ENCODE data around the gene NUB1. TPM values are rescaled to one million over a fixed set of nuclear protein-coding genes. Genes with fewer than 3 reads are reported as not detected.

NUB1 gene
- total and polyA plus RNA-seq, 12 donors = 22.5 to 127 (median 48.6) TPM

DNA sequence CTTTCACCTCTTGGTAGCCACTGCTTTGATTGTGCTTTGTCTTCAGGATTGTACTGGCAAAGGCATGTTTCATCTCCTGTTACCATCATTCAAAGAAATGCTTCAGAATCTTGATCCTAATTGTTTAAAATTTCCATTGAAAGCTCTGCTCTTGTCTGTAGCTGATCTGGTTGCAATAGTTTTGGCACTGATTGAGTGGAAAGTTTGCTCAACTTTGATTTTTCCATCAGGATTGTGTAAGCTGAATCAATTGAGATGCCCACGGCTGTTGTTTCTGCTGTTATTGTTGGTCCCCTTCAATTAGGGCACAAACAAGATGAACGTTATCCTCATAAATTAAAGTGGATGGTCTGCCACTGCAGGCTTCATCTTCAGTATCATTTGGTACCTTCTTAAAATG, 14.6 kb upstream of the NUB1 start:
- no peak for DNase-seq
- TF ChIP-seq POLR2A (IDR thresholded peaks at IDR 0.05) = no peak
- TF ChIP-seq, protein P1, sequence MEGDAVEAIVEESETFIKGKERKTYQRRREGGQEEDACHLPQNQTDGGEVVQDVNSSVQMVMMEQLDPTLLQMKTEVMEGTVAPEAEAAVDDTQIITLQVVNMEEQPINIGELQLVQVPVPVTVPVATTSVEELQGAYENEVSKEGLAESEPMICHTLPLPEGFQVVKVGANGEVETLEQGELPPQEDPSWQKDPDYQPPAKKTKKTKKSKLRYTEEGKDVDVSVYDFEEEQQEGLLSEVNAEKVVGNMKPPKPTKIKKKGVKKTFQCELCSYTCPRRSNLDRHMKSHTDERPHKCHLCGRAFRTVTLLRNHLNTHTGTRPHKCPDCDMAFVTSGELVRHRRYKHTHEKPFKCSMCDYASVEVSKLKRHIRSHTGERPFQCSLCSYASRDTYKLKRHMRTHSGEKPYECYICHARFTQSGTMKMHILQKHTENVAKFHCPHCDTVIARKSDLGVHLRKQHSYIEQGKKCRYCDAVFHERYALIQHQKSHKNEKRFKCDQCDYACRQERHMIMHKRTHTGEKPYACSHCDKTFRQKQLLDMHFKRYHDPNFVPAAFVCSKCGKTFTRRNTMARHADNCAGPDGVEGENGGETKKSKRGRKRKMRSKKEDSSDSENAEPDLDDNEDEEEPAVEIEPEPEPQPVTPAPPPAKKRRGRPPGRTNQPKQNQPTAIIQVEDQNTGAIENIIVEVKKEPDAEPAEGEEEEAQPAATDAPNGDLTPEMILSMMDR (IDR thresholded peaks at IDR 0.05) = no peak
- no peaks in the 10 kb centered on the region for H3K27me3 ChIP-seq
- H3K36me3 ChIP-seq (replicated peaks in 1 of 2) = no peaks in the 10 kb centered on the region
- 74 to 88% (median 83%) methylated on average over 2 of the region's 2 CpGs for WGBS, 4 donors
- H3K4me1 ChIP-seq (replicated peaks in 1 of 2) = no peaks in the 10 kb centered on the region
- intact Hi-C loops (cut with DNase I) = no loop called here
- no peak overlapping the region for H3K4me3 ChIP-seq
- H3K9me3 ChIP-seq (replicated peaks in 1 of 3) = no peaks in the 10 kb centered on the region
- H3K27ac ChIP-seq = no peak overlapping the region

GRCh38 chr7:151327659-151328058, 14.0 kb upstream of the NUB1 start:
- intact Hi-C loops (cut with DNase I) = no loop called here
- Histone ChIP-seq H3K9me3 (replicated peaks in 1 of 3) (no peaks in the 10 kb centered on the region), H3K27ac (peak overlapping the region in 1 of 5 donors; percentile 32)

DNA sequence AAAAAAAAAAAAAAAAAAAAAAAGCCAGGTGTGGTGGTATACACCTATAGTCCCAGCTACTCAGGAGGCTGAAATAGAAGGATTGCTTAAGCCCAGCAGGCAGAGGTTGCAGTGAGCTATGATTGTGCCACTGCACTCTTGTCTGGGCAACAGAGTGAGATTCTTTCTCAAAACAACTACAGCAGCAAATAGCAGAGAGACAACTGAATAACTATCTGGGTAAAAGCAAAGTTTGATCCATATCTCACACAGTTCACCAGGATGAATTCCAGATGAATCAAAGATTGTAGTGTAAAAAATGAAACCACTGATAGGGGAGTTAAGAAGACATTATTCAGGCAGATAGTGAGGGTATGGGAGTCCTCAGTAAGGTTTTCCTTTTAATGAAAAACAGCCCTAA, 11.4 kb upstream of the NUB1 start:
- Histone ChIP-seq H3K27me3 (no peaks in the 10 kb centered on the region), H3K36me3 (replicated peaks in 1 of 2) (no peaks in the 10 kb centered on the region), H3K27ac (no peak overlapping the region), H3K4me3 (no peak overlapping the region), H3K9me3 (replicated peaks in 1 of 3) (no peaks in the 10 kb centered on the region), H3K4me1 (replicated peaks in 1 of 2) (no peaks in the 10 kb centered on the region)
- no peak for TF ChIP-seq POLR2A (IDR thresholded peaks at IDR 0.05)
- TF ChIP-seq, protein P1 (IDR thresholded peaks at IDR 0.05) = no peak
- intact Hi-C loops (cut with DNase I) = no loop called here
- no peak for DNase-seq

More at GRCh38 chr7:151327659-151328058, 14.0 kb upstream of the NUB1 start:
- Histone ChIP-seq H3K27me3 (no peaks in the 10 kb centered on the region), H3K4me3 (no peak overlapping the region), H3K36me3 (replicated peaks in 1 of 2) (no peaks in the 10 kb centered on the region), H3K4me1 (replicated peaks in 1 of 2) (no peaks in the 10 kb centered on the region)
- WGBS, 4 donors = 51 to 69% (median 57%) methylated on average over 2 of the region's 2 CpGs
- DNase-seq = no peak
- TF ChIP-seq, protein P1 (IDR thresholded peaks at IDR 0.05) = no peak
- no peak for TF ChIP-seq POLR2A (IDR thresholded peaks at IDR 0.05)

GRCh38 chr7:151330661-151331060, 11.0 kb upstream of the NUB1 start:
- 70 to 83% (median 79%) methylated on average over 3 of the region's 3 CpGs for WGBS, 4 donors
- no peak for DNase-seq
- Histone ChIP-seq H3K27ac (no peak overlapping the region), H3K27me3 (no peaks in the 10 kb centered on the region), H3K4me3 (no peak overlapping the region), H3K36me3 (replicated peaks in 1 of 2) (no peaks in the 10 kb centered on the region), H3K4me1 (replicated peaks in 1 of 2) (no peaks in the 10 kb centered on the region), H3K9me3 (replicated peaks in 1 of 3) (no peaks in the 10 kb centered on the region)
- TF ChIP-seq, protein P1 (IDR thresholded peaks at IDR 0.05) = no peak
- TF ChIP-seq POLR2A (IDR thresholded peaks at IDR 0.05) = no peak
- intact Hi-C loops (cut with DNase I) = no loop called here
